Activated T-cell treated with anti-CD3 and anti-CD28 coated beads for 4 hours (primary cell): ENCODE results near the gene ABCD2.
"Not testable (repeated sequence)": the region's sequence is repeated elsewhere in the genome, so short reads cannot be mapped to it uniquely, and the experiment has no call there.

Experiments used
- DNase-seq: peaks from one replicate; pipeline ENCODE4 v3.0.0-alpha.2; 2020

The ABCD2 gene

GRCh38 chr12:39532448-39532847 lies 87.2 kb downstream of the ABCD2 start:
- DNase-seq: no peak

GRCh38 chr12:39526974-39527373 lies 92.6 kb downstream of the ABCD2 start:
- DNase-seq: no peak

- not testable (repeated sequence) for DNase-seq
These were observed 97.4 kb downstream of the ABCD2 start for GRCh38 chr12:39522167-39522566.

DNA sequence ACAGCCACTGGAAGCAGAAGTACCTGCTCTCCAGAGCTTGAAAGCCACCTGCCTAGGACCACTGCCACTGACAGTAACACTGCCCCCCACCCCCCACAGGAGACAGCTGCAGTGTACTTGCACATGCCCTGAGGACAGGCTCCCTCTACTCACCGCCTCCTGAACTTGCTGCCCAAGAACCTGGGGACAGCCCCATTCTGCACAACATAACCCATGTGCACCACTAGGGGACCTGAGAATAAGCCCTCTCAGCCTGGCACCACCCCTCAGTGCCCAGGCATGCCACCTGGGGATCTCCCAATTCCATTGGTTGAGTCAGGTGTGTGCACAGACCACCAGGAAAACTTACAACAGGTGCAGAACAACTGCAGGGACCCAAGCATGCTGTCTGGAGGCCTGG lies 109.6 kb downstream of the ABCD2 start:
- DNase-seq: no peak

DNA sequence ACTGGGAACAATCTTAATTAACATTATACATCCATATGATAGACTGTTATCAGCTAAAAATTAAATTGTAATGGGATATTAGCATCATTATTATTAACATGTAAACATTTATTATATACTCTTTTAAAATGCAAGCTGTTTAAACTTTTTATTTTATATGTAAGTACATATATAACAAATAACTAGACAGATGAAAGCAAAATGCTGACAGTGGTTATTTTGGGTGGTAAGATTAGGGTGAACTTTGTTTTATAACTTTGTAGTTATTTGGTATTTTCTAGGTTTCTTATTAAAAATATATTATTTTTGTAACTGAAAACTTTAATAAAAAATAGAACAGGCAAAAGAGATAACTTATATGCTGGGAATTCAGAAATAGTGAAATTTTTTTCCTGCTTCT lies 114.0 kb downstream of the ABCD2 start:
- no peak for DNase-seq

- DNase-seq: no peak
These were observed 114.6 kb downstream of the ABCD2 start for GRCh38 chr12:39505023-39505422.

- DNase-seq: no peak
These were observed 116.2 kb downstream of the ABCD2 start for GRCh38 chr12:39503439-39503838.

DNA sequence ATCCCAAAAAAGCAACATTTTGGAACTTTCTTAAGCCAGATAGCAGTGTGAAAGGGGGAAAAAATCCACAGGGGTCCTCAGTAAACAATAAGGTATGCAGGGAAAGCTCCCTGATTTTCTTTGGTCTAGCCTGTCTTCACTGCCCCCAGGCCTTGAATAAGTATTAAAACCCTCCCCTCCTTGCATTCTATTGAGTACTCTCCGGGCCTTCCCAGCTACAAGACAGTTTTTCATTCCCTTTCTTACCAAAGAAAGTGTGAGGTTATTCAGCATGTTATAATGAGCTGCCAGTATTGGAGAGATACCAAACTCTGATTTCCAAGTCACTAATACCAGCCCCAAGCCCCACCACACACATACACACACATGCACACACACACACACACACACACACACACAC lies 116.9 kb downstream of the ABCD2 start:
- no peak for DNase-seq
